HG03565 (cell line): ENCODE data around the gene M1AP.

Experiments used
- ATAC-seq: cut with Tn5 transposase; IDR thresholded peaks from one replicate; pipeline ENCODE4 v1.9.1; 2021; ENCODE audit warnings: mild to moderate bottlenecking, moderate library complexity; ENCODE audit not compliant: unreplicated experiment

The M1AP gene

DNA sequence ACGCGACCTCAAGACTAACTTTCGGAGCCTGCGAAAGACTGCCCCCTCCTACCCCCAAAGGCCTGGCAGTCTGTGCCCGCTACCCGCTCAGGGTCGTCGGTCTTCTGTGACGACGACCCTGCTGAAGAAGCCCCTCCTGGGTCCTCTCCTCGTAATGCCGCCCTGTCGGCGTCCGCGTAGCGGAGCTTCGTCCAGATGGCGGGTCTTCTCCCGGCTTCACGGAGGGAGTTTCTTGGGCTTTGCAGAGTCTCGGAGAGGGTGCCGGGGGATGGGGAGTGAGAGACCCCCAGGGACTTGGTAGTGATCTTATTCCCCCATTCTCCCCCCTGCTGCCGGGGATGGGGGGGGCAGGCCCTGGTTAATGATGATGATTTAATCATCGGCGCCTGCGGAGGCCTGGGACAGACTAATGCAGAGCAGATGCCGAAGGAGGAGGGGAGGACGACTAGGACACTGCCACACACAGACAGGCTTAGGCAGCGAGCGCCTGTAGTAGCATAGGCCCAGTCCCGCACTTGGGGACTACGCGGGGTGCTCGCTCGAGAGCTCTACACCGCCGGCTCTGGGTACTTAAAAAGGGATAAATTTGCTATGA lies 140.1 kb downstream of the M1AP start:
- ATAC-seq = peak; percentile 1
